Measurements from ENCODE around the gene COL4A1.

The COL4A1 gene

DNA sequence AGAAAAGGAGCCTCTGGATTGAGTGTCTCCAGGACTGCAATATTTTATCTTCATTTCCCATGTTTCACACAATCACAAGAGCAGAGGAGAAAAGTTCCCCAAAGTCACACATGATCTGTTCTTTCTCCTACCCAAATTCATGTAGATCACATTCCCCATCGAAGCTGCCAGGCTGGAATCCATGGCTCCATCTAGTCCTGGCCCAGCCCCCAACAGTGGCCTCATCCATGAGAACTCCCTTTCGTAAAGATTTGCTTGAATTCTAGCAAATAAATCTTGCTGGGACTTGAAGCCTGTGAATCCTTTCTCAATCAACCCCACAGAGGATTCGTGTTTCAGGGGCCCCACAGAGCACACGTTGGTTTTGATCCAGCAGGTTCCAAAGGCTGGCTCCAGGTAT lies 109.5 kb downstream of the COL4A1 start:
- no peaks in the 10 kb centered on the region for H3K9me2 ChIP-seq (ENCODE audit: low read depth, low read length)

GRCh38 chr13:110197026-110197425 lies 109.9 kb downstream of the COL4A1 start:
- Histone ChIP-seq H3F3A (ENCODE audit: insufficient read depth, low read length) (no peaks in the 10 kb centered on the region), H3K79me2 (ENCODE audit: insufficient read depth, low read length) (no peaks in the 10 kb centered on the region), H3K27me3 (ENCODE audit: insufficient read depth, low read length) (0 out of 2 replicates have a peak, but pooled peaks cover 4% of the 10 kb centered on the region), H2AFZ (ENCODE audit: low read length) (no peak overlapping the region), H4K20me1 (ENCODE audit: insufficient read depth, low read length) (no peaks in the 10 kb centered on the region), H3K27ac (ENCODE audit: low read depth, low read length, poor library complexity, severe bottlenecking) (no peak overlapping the region), H3K36me3 (ENCODE audit: insufficient read depth, low read length) (no peaks in the 10 kb centered on the region), H3K4me2 (ENCODE audit: low read length) (no peak overlapping the region), H3K9me3 (ENCODE audit: low read length) (no peaks in the 10 kb centered on the region), H3K9ac (ENCODE audit: low read length) (no peak overlapping the region), H3K9me2 (ENCODE audit: low read depth, low read length) (no peaks in the 10 kb centered on the region), H3K4me1 (ENCODE audit: insufficient read depth, low read length, severe bottlenecking) (no peaks in the 10 kb centered on the region), H3K4me3 (ENCODE audit: low read depth, low read length, poor library complexity, severe bottlenecking) (no peak overlapping the region)
- TF ChIP-seq EZH2 (IDR thresholded peaks at IDR 0.05; ENCODE audit: borderline replicate concordance, low read length) (no peak), CTCF (IDR thresholded peaks at IDR 0.05; ENCODE audit: low read length) (no peak)

More for the DNA sequence above, 109.5 kb downstream of the COL4A1 start:
- H3K27ac ChIP-seq (ENCODE audit: low read depth, low read length, poor library complexity, severe bottlenecking) = no peak overlapping the region
- no peaks in the 10 kb centered on the region for H3F3A ChIP-seq (ENCODE audit: insufficient read depth, low read length)
- no peaks in the 10 kb centered on the region for H3K9me3 ChIP-seq (ENCODE audit: low read length)
- H3K9ac ChIP-seq (ENCODE audit: low read length) = no peak overlapping the region
- H3K79me2 ChIP-seq (ENCODE audit: insufficient read depth, low read length) = no peaks in the 10 kb centered on the region
- H3K36me3 ChIP-seq (ENCODE audit: insufficient read depth, low read length) = no peaks in the 10 kb centered on the region
- 0 out of 2 replicates have a peak, but pooled peaks cover 3% of the 10 kb centered on the region for H3K27me3 ChIP-seq (ENCODE audit: insufficient read depth, low read length)
- TF ChIP-seq CTCF (IDR thresholded peaks at IDR 0.05; ENCODE audit: low read length) (no peak), EZH2 (IDR thresholded peaks at IDR 0.05; ENCODE audit: borderline replicate concordance, low read length) (no peak)
- H3K4me2 ChIP-seq (ENCODE audit: low read length) = no peak overlapping the region
- no peaks in the 10 kb centered on the region for H4K20me1 ChIP-seq (ENCODE audit: insufficient read depth, low read length)
- no peaks in the 10 kb centered on the region for H3K4me1 ChIP-seq (ENCODE audit: insufficient read depth, low read length, severe bottlenecking)
- H2AFZ ChIP-seq (ENCODE audit: low read length) = no peak overlapping the region
- H3K4me3 ChIP-seq (ENCODE audit: low read depth, low read length, poor library complexity, severe bottlenecking) = no peak overlapping the region

DNA sequence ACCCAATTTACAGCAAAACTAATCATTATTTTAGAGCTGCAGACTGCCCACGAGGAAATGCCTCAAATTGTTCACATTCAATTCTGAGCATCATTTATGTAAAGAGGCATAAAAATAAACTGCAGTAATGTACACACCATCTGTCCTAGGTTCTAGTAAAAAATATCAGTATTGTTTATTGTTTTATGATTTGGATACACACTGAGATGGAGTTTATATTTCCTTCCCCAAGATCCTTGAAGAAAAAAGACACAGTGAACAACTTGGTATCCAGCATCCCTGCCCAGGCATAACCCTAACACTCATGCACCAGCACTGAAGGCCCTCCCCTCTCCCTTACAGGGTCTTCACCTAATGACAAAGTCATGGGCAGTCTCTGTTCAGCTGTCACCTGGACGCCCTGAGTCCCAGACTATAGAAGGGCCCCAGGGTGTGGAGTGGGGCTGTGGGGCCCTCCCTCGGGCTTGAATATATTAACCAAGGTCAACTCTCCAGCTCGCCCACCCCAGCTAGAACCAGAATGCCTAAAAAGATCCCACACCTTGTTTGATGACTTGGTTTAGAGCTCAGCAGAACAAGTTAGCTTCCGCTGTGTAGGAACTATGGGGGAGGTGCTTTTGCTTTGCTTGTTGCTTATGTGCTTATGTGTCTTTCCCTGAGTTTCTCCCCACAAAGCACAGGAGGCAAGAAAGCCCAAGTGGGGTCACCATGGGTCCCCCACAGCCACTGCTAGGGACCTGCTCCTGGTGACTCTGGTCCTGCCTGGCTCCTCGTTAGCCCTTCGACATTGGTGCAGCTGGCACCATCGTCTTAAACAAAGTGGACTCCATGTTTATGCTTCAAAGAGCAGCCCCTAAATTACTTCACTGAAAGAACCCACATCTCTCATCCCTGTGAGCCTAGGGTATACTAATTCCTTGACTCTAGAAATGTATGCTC lies 111.1 kb downstream of the COL4A1 start:
- TF ChIP-seq EZH2 (IDR thresholded peaks at IDR 0.05; ENCODE audit: borderline replicate concordance, low read length) = no peak
- Histone ChIP-seq H3K4me1 (ENCODE audit: insufficient read depth, low read length, severe bottlenecking) (no peaks in the 10 kb centered on the region), H3K36me3 (ENCODE audit: insufficient read depth, low read length) (no peaks in the 10 kb centered on the region), H3K4me2 (ENCODE audit: low read length) (no peak overlapping the region), H3K9me3 (ENCODE audit: low read length) (no peaks in the 10 kb centered on the region), H3K27ac (ENCODE audit: low read depth, low read length, poor library complexity, severe bottlenecking) (no peak overlapping the region), H3F3A (ENCODE audit: insufficient read depth, low read length) (no peaks in the 10 kb centered on the region), H3K27me3 (ENCODE audit: insufficient read depth, low read length) (0 out of 2 replicates have a peak, but pooled peaks cover 4% of the 10 kb centered on the region), H3K9ac (ENCODE audit: low read length) (no peak overlapping the region), H2AFZ (ENCODE audit: low read length) (no peak overlapping the region), H3K4me3 (ENCODE audit: low read depth, low read length, poor library complexity, severe bottlenecking) (no peak overlapping the region), H4K20me1 (ENCODE audit: insufficient read depth, low read length) (no peaks in the 10 kb centered on the region), H3K79me2 (ENCODE audit: insufficient read depth, low read length) (no peaks in the 10 kb centered on the region), H3K9me2 (ENCODE audit: low read depth, low read length) (no peaks in the 10 kb centered on the region)

All from OCI-LY1 (cell line).